Stimulated activated CD8-positive, alpha-beta memory T cell treated with anti-CD3 and anti-CD28 coated beads, Interleukin-15, amount 100 ng/mL, for 1 hour (primary cell): ENCODE data around the gene PDE4D.
"Not testable (repeated sequence)": the region's sequence is repeated elsewhere in the genome, so short reads cannot be mapped to it uniquely, and the experiment has no call there.

Source experiments
- DNase-seq: peaks from one replicate; pipeline ENCODE4 v3.0.0-alpha.2; 2020; ENCODE audit warnings: low read depth

Gene PDE4D

DNA sequence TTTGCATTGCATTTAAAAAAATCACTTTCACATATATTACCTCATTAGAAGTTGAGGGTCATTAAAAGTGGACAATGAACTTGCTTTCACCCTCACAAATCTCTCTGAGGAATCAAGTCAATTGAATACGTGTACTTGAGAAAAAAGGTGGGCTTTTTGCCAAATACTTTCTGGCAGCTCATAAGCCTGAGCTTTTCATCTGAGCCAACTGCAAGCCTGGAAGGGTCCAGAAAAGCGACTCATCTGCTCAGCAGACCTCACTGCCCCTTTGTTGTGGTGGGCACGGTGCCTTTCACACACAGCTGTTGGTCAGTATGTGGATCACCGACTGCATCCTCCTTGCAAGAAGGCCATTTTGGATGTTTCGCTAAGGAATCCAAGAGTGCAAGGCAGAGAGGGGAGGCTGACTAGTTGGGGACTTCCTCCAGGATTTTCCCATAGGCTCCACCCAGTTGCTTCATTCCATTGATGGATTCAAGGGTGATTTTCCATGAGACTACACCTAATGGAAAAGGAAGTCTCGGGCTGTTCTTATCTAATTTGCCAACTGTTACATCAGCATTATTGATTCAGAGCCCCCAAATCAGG is 564.7 kb downstream of the PDE4D start:
- no peak for DNase-seq

DNA sequence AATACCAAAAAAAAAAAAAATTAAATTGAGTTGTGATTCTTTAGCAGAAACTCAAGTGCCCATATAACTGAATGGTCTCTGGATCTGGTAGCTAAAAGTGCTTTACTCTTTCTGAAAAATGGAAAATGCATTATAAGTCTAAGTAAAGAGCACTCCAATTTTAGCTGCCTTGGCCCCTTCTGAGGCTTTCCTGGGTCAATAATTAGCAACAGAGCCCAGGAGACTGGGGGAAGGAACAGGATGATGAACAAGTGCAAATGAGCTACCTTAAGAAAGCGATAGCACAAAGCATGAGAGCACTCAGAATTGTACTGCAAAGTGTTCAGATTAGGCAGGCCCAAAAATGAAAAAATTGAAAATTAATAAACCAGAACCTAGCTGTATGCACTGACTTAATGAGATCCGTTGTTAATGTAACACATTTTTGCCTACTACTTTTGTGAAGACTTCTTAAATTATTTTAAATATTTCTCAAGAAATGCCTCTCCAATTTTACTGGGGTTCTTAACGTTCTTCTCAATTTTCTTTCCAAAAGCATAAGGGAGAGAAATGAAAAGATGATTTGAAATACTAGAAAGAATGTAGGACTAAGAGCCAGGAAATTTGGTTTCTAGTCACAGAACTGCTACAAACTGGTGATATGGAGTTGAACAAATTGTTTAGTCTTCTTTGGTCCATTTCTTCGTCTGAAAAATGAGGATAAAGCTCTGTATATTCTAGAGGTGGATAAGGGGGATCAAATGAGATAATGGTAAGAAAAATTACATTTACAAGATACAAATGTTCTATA is 566.1 kb downstream of the PDE4D start:
- no peak for DNase-seq

DNA sequence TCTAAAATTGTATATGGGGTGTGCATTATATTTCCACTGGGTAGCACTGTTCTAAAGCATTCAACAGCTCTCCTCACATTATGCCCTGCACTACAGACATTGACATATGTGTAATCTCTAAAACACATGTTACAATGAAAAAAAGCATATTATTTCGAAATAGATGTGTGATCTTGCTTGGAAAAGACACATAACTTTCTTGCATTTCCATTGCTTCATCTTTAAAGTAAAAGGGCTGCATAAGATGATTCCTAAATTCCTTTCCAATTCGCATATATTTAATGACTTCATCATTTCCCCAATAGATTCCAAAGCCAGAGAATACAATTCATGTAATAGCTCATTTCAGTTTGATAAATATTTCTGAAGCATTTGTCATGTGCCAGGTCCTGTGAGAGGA is 566.9 kb downstream of the PDE4D start:
- DNase-seq, result no peak

DNA sequence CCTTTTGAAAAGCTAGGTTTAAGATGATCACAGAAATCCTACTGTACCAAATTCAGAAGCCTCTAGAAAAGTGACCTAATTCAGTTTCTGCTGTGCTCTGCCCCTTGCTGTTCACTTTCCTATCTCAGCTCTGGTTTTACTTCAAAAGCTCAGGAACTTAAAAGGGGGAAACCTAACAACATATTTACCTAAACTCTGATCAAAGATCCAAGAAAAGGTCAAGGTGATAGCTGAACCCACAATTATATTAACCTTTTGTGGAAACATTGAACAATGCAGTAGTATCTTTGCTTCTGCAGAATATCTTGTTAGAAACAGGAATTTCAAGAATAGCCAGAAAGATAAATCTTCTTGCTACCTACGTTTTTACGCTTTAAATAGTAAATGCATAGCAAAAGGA is 568.5 kb downstream of the PDE4D start:
- DNase-seq, result no peak

DNA sequence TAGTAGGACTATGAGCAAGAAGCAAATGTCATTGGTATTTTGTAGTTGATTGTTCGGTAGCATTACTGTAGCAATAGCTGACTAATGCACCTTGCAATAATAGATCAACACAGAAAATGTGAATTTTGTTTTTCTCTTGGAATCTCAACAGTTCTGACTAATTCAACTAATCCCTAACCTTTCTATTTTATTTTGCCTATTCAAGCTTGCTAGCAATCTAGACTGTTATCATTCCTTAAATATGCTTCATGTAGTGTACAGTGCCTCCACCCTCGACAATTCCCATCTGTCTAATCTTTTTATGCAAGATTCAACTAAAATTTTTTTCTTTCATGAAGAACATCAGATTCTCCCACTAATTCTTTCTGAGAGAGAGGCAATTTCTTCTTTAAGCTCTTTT is 570.6 kb downstream of the PDE4D start:
- DNase-seq, result no peak

DNA sequence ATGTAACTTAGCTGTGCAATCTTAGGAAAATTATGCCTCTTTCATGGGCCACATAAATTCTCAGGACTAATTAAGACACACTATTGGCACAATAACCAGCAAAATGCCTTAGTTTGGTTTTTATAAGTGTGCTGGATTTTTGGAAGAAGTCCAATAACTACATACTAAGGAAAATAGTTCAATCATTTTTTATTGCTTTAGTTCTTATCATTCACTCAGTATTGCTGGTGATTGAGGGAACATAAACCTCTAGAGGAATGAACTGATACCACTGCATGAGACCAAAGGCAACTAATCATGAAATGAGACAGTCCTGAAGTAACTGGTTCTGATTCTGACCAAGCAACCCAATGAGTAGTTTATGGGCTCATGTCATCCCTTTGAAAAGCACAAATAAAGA is 571.5 kb downstream of the PDE4D start:
- no peak for DNase-seq

DNA sequence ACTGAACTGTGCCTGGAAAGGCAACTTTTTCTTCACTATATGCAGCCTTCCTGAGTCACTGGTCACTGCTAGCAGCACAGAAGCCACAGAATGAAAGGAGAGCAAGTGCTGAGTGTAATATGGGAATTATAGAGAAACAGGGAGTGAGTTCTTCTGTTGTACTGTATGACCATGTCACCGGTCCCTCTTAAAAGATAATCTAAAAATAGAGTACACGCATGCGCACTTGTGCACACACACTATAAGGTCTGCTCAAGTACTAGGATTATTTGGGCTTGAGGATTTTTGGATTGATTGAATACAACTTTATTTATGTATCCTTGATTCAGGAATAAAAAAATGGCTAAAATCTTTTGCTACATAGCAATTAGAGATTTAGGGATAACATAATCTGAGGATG is 571.9 kb downstream of the PDE4D start:
- no peak for DNase-seq

DNA sequence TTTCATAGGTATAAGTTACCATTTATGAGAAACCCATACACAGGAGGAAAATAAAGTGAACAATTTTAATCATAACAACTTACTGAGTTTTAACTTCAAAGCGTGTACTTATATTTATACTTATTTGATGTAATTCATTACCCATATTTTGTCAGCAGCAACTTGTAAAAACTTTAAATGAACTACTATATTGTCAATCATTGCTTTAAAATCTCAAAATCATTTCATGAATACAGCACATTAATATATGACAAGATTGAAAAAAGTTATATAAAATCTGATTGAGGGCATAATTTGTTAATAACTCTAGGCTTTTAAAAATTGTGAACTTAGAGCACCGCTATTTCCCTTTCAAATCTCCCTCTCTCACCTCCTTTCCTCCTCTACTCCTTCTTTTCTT is 573.1 kb downstream of the PDE4D start:
- no peak for DNase-seq

DNA sequence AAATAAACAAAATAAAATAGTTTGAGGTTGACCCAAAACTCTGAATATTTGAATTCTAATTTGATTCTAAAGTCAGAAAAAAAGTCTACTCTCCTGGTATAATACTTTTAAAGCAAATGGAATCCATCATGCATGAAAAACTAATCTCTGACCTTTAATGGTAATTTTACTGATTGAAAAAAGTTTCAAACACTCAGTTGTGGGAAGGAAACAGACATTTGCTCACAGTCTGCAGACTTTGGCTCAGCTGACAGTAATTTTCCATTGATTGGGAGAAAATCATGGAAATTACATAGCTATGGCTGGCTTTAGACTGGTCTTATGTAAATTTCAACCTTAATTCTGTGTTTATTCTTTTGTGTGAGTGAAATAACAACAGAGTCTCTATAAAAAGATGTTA is 574.3 kb downstream of the PDE4D start:
- DNase-seq, result no peak

DNA sequence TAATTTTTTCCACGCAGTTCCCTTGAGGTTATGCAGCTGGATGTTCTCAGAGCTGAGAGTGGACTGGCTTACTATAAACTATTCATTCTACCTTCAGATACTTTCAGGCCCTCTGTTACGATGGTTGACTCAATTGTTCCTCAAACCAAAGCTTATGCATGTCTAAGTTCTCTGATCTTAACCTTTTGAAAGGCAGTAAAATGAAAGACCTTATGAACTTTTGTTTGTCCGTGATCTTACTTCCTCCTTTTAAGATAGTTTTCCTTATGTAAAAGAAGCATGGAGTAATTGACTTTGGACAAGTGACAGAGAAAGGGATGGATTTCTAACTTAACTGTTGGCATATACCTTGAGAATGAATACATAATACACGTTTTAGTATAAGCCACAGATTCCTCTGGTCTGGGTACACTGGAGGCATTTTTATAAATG is 575.7 kb downstream of the PDE4D start:
- no peak for DNase-seq

DNA sequence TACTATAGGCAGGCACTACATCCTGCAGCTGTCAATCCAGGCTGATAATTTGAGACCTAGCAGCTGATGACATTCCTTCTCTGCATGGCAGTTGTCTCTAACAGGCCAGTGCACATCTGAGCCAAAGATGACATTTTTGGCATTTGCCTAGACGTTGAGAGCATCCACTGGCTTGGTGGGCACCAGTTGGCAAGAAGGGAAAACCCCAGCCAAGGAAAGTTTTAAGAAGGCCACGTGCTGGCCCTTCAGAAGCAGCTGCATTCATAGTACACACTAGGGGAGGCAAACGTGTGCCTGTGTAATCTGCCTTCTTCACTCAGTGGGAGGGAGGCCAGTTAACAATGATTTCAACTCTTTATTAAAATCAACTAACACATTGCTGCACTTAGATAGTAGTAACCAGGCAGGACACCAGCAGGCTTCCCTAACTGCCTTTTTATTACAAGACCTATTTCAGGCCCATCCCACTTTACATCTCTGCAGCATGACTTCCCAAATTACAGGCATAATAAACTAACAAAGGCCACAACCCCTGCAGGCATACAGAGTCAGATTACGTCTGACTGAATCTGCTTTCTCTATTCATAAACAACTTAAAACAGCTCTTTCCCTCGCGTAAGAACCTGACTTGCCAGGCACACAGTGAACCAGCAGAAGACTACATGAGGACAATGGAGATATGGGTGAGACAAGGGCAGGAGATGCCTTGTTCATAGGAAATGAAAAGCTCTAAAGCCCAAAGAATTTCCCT is 576.3 kb downstream of the PDE4D start:
- DNase-seq, result no peak

DNA sequence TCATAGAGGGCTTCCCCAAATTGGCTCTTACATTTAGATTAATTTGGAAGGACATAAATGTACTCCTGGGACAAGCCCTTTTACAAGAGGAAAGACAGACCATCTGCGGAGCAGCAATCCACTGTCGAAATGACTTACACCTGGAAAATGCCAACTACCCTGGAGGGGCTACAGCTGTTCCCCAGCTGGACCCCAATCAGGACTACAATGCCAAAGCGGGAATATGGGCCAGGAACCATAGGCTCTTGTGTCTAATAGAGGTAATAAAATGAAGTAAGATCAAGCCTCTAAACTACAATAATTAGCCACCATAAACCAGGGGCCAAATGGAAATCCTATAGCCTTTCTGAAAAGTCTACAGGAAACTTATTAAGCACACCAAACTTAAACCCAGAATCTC is 581.3 kb downstream of the PDE4D start:
- no peak for DNase-seq

DNA sequence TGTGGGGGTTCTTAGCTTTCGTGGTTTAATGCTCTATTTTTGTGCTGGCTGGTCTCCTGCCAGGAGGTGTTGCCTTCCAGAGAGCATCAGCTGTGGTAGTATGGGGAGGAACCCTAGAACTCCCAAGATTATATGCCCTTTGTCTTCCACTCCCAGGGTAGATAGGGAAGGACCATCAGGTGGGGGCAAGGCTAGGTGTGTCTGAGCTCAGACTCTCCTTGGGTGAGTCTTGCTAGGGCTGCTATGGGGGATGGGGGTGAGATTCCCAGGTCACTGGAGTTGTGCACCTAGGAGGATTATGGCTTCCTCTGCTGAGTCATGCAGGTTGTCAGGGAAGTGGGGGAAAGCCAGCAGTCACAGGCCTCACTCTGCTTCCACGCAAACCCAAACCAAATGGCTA is 584.8 kb downstream of the PDE4D start:
- DNase-seq, result not testable (repeated sequence)

DNA sequence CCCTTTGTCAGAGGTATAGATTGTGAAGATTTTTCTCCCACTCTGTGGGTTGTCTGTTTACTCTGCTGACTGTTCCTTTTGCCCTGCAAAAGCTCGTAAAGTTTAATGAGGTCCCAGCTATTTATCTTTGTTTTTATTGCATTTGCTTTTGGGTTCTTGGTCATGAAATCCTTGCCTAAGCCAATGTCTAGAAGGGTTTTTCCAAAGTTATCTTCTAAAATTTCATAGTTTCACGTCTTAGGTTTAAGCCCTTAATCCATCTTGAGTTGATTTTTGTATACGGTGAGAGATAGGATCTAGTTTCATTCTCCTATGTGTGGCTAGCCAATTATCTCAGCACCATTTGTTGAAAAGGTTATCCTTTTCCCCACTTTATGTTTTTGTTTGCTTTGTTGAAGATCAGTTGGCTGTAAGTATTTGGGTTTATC is 590.2 kb downstream of the PDE4D start:
- DNase-seq, result not testable (repeated sequence)

DNA sequence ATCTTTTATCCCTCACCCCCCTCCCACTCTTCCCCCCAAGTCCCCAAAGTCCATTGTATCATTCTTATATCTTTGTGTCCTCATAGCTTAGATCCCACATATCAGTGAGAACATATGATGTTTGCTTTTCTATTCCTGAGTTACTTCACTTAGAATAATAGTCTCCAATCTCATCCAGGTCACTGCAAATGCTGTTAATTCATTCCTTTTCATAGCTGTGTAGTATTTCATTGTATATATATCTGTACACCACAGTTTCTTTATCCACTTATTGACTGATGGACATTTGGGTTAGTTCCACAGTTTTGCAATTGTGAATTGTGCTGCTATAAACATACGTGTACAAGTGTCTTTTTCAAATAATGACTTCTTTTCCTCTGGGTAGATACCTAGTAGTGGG is 591.0 kb downstream of the PDE4D start:
- not testable (repeated sequence) for DNase-seq

DNA sequence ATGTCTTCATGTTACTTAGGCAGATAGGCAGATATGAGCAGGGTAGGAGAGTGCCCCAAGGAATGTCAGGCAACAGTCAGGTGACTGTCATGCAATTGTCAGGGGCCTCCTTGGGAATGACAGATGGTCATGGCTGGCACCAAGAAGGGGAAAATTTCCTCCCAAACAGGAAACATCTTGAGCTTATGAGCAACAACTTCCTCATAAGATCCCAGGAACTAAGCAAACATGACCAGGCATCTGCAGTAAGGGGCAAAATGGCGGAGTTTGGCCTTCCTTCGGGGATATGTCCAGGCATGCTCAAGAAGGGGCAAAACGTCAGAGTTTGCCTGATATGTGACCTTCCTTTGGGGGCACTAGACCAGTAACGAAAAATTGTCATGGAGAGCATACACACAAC is 591.8 kb downstream of the PDE4D start:
- no peak for DNase-seq

DNA sequence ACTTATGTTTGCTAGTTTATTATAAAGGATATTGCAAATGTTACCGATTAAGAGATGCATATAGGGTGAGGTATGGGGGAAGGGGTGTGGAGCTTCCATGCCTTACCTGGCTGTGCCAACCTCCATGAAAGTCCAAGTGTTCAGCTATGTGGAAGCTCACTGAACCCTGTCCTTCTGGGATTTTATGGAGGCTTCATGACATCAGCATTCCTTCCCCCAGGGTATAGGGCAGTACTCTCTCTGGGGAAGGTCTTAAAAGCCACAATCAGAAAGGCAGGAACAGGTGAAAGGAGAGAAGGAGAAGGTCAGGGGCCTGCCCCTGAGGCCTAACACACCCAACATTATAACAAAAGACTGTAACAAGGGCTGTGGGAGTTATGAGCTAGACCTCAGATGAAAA is 592.6 kb downstream of the PDE4D start:
- DNase-seq, result no peak

DNA sequence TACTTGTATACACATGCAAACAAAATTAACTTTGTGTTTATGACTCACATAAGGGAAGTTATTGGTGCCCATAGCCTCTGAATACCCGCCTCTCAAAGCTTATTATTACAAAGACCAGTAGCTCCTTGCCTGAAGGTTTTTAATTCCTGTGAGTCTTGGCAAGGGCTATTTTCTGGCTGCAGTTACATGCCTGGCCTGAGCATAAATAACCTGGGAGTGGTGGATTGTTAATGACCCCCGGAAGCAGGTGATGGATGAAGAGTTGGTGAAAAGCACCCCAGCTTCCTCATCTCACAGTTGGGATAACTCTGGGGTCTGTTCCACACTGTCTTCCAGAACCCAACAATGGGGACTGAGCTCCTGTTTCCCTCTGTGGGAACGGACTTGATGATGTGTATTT is 594.5 kb downstream of the PDE4D start:
- DNase-seq, result no peak

DNA sequence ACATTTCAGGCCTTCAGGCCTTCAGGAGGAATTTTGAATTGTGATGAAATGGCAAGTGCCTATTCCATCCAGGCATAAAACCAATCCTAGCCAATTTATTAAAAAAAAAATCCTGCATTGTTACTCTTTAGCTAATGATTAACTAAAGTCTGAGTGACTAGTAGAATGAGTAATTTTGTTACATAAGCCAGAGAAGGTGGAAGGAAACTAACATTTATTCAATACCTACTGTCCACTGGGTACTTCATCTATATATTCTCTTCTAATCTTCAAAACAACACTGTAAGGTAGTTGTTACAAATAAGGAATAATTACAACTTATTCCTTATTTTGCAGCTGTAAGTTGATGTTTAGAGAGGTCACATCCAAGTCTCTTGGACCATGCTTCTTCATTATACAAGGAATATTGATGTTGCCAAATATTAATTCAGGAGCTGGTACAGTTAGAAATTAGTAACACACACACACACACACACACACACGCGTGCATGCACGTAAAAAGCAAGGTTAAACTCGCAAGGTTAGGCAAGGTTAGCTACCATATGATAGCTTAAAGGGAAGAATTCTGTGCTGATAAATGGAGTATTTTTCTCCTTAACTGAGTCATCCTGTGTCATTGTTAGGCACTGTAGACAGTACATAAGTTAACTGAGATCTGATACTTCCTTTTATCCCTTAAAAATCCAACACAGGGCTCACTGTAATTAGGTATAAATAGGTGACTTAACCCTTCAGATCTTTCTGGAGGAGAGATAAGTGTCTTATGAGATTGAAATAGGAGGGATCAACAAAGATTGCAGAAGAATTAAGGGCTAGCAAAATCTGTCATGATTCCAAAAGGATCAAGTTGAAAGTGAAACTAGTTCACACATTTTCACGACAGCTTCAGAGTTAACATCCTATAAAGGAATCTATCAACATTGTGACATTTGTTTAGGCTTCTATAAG is 596.9 kb downstream of the PDE4D start:
- no peak for DNase-seq

DNA sequence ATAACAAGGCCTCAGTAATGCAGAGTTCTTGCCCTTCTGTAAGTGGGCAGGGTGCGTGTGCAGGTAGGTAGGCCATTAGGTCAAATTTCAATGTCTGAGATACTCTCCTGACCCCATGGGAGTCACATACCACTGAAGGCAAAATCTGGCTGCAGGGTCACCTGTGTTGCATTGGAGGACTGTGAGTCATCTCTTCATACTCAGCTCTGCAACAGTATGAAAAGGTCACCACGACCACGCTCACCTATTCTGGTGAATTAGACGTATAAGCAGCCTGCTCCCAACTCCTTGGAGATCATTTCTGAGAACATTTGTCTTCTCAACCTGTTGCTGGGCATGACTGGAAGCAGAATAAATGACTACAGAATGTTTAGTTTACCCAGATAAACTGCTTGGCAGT is 599.8 kb downstream of the PDE4D start:
- no peak for DNase-seq

DNA sequence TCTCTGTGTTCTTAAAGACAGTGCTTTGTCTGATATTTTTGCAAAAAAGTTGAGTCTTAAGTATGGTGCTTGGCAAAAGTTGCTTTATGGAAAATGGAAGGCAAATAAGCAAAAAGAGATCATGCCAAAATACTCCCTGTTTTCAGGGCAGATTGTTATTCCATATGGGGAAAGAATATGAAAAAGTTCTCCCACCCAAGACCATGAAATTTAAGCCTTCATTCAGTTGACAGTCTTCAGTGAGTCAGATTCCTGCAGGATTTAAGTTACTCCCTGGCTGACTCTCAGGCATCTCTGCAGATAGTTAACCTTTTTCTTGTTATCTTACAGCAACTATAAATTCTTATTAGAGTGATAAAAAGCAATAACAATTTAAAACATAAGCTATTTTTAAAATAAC is 601.6 kb downstream of the PDE4D start:
- no peak for DNase-seq

DNA sequence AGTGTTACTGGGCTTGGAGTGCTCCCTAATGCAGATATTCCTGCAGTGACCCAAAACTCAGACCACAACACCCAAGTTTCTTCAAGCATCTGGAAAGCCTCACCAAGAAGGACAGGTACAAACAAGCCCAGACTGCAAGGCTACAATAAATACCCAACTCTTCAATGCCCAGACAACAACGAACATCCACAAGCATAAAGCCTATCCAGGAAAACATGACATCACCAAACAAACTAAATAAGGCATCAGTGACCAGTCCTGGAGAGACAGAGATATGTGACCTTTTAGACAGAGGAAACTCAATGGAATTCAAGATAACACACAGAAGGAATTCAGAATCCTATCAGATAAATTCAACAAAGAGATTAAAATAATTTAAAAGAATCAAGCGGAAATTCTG is 605.6 kb downstream of the PDE4D start:
- no peak for DNase-seq
